ENCODE measurements around the gene GPC2. TPM values are rescaled to one million over a fixed set of nuclear protein-coding genes. Genes with fewer than 3 reads are reported as not detected.

Gene GPC2
- total and polyA plus RNA-seq, 7 donors = 0.41 to 5.3 (median 0.71) TPM; not detected in 2

GRCh38 chr7:100171840-100172239, 5.3 kb downstream of the GPC2 start:
- 10 to 17% methylated on average over 22 of the region's 22 CpGs for WGBS, 2 donors
- peaks cover 0 to 21% (median 13%) of the 10 kb centered on the region in 3 donors for H3K27me3 ChIP-seq

GRCh38 chr7:100171087-100171681, 6.0 kb downstream of the GPC2 start:
- TF ChIP-seq POLR2AphosphoS5 (IDR thresholded peaks at IDR 0.05) (no peak), POLR2A (IDR thresholded peaks at IDR 0.05) (no peak), CTCF (IDR thresholded peaks at IDR 0.05) (no peak), EP300 (IDR thresholded peaks at IDR 0.05) (no peak)
- Histone ChIP-seq H3K27me3 (peaks cover 0 to 21% (median 13%) of the 10 kb centered on the region in 3 donors), H3K4me1 (peaks cover 0 to 36% (median 30%) of the 10 kb centered on the region in 4 donors), H3K36me3 (no peaks in the 10 kb centered on the region), H3K4me3 (peak overlapping the region; percentile 6 to 52 (median 44)), H3K27ac (no peak overlapping the region), H3K9me3 (no peaks in the 10 kb centered on the region)
- no peak for DNase-seq
- intact Hi-C loops (cut with DNase I) = no loop called here
- WGBS, 2 donors = 2 to 4% methylated on average over 61 of the region's 61 CpGs

More at GRCh38 chr7:100171840-100172239, 5.3 kb downstream of the GPC2 start:
- DNase-seq = no peak
- Histone ChIP-seq H3K27ac (no peak overlapping the region), H3K4me3 (peak overlapping the region; percentile 6 to 52 (median 44)), H3K9me3 (no peaks in the 10 kb centered on the region), H3K4me1 (peaks cover 0 to 40% (median 31%) of the 10 kb centered on the region in 4 donors), H3K36me3 (no peaks in the 10 kb centered on the region)
- intact Hi-C loops (cut with DNase I) = no loop called here
- TF ChIP-seq POLR2A (IDR thresholded peaks at IDR 0.05) = no peak
- no peak for TF ChIP-seq EP300 (IDR thresholded peaks at IDR 0.05)
- TF ChIP-seq CTCF (IDR thresholded peaks at IDR 0.05) = no peak
- no peak for TF ChIP-seq POLR2AphosphoS5 (IDR thresholded peaks at IDR 0.05)

GRCh38 chr7:100170101-100170897, 6.9 kb downstream of the GPC2 start:
- TF ChIP-seq EP300 (IDR thresholded peaks at IDR 0.05) (no peak), CTCF (IDR thresholded peaks at IDR 0.05) (no peak), POLR2AphosphoS5 (IDR thresholded peaks at IDR 0.05) (no peak), POLR2A (IDR thresholded peaks at IDR 0.05) (no peak)
- no peaks in the 10 kb centered on the region for H3K36me3 ChIP-seq
- H3K4me1 ChIP-seq = peaks cover 0 to 36% (median 30%) of the 10 kb centered on the region in 4 donors
- no peaks in the 10 kb centered on the region for H3K9me3 ChIP-seq
- intact Hi-C loops (cut with DNase I) = no loop called here
- H3K4me3 ChIP-seq = no peak overlapping the region
- 91 to 92% methylated on average over 11 of the region's 11 CpGs for WGBS, 2 donors
- H3K27ac ChIP-seq = no peak overlapping the region
- peaks cover 0 to 21% (median 13%) of the 10 kb centered on the region in 3 donors for H3K27me3 ChIP-seq
- no peak for DNase-seq

- WGBS, 2 donors = 77 to 83% methylated on average over 11 of the region's 11 CpGs
- Histone ChIP-seq H3K4me1 (peaks cover 0 to 36% (median 30%) of the 10 kb centered on the region in 4 donors), H3K36me3 (no peaks in the 10 kb centered on the region), H3K27ac (peak overlapping the region; percentile 68 to 80 (median 69)), H3K9me3 (no peaks in the 10 kb centered on the region), H3K4me3 (peak overlapping the region in 2 of 4 donors; percentile 48 to 50), H3K27me3 (peaks cover 0 to 21% (median 13%) of the 10 kb centered on the region in 3 donors)
- DNase-seq = no peak
- intact Hi-C loops (cut with DNase I) = no loop called here
- TF ChIP-seq CTCF (IDR thresholded peaks at IDR 0.05) (no peak), POLR2A (IDR thresholded peaks at IDR 0.05) (no peak), POLR2AphosphoS5 (IDR thresholded peaks at IDR 0.05) (no peak), EP300 (IDR thresholded peaks at IDR 0.05) (no peak)
Observed at GRCh38 chr7:100169147-100169850, 7.9 kb downstream of the GPC2 start.
